Stimulated activated CD4-positive, alpha-beta T cell treated with anti-CD3 and anti-CD28 coated beads, Interleukin-4, amount 100 ng/mL, for 1 hour (primary cell): ENCODE data around the gene ARHGAP26.
A peak's percentile ranks its signal among the peaks of the same experiment; 100 is the strongest.

Experiments used
- DNase-seq: peaks from one replicate; pipeline ENCODE4 v3.0.0-alpha.2; 2020

Gene ARHGAP26

GRCh38 chr5:142856269-142856782 lies 86.1 kb downstream of the ARHGAP26 start:
- no peak for DNase-seq

- no peak for DNase-seq
Observed at GRCh38 chr5:142857405-142857804, 87.2 kb downstream of the ARHGAP26 start.

GRCh38 chr5:142859037-142859436 lies 88.9 kb downstream of the ARHGAP26 start:
- DNase-seq, result no peak

- DNase-seq, result no peak
Observed at GRCh38 chr5:142860270-142860669, 90.1 kb downstream of the ARHGAP26 start.

GRCh38 chr5:142861011-142861410 lies 90.8 kb downstream of the ARHGAP26 start:
- no peak for DNase-seq

- no peak for DNase-seq
Observed at GRCh38 chr5:142862594-142862993, 92.4 kb downstream of the ARHGAP26 start.

- no peak for DNase-seq
Observed at GRCh38 chr5:142863856-142864255, 93.7 kb downstream of the ARHGAP26 start.

GRCh38 chr5:142864290-142865260 lies 94.4 kb downstream of the ARHGAP26 start:
- DNase-seq, result no peak

- DNase-seq, result no peak
Observed at GRCh38 chr5:142865631-142866030, 95.5 kb downstream of the ARHGAP26 start.

GRCh38 chr5:142866563-142867275 lies 96.5 kb downstream of the ARHGAP26 start:
- peak; percentile 16 for DNase-seq

- no peak for DNase-seq
Observed at GRCh38 chr5:142869886-142870285, 99.7 kb downstream of the ARHGAP26 start.

GRCh38 chr5:142870532-142871362 lies 100.6 kb downstream of the ARHGAP26 start:
- DNase-seq, result no peak

GRCh38 chr5:142871363-142872193 lies 101.4 kb downstream of the ARHGAP26 start:
- DNase-seq, result no peak

GRCh38 chr5:142872217-142872616 lies 102.0 kb downstream of the ARHGAP26 start:
- no peak for DNase-seq

GRCh38 chr5:142872795-142873194 lies 102.6 kb downstream of the ARHGAP26 start:
- DNase-seq, result no peak

- DNase-seq, result no peak
Observed at GRCh38 chr5:142873831-142874230, 103.7 kb downstream of the ARHGAP26 start.

GRCh38 chr5:142874540-142874939 lies 104.4 kb downstream of the ARHGAP26 start:
- DNase-seq, result no peak

- DNase-seq, result no peak
Observed at GRCh38 chr5:142875936-142876335, 105.8 kb downstream of the ARHGAP26 start.

GRCh38 chr5:142876817-142877216 lies 106.6 kb downstream of the ARHGAP26 start:
- DNase-seq, result no peak

GRCh38 chr5:142878111-142878510 lies 107.9 kb downstream of the ARHGAP26 start:
- no peak for DNase-seq

- no peak for DNase-seq
Observed at GRCh38 chr5:142878638-142879037, 108.5 kb downstream of the ARHGAP26 start.
